ENCODE data around the gene CLDN16.

DNA sequence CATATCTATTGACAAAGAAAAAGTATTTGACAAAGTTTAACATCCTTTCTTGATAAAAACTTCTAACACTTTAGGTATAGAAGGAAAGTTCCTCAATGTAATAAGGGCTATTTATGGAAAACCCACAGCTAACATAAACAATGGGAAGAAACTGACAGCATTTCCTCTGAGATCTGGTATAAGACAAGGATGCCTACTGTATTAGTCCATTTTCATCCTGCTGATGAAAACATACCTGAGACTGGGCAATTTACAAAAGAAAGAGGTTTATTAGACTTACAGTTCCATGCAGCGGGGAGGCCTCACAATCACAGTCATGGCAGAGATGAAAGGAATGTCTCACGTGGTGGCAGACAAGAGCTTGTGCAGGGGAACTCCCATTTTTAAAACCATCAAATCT, 47.9 kb upstream of the CLDN16 start:
- no peak for TF ChIP-seq CTCF (IDR thresholded peaks at IDR 0.05)
- TF ChIP-seq POLR2A (IDR thresholded peaks at IDR 0.05), result no peak

All from prostate gland (tissue), 2 donors.